ENCODE measurements around the gene APLNR. TPM values are rescaled to one million over a fixed set of nuclear protein-coding genes. Genes with fewer than 3 reads are reported as not detected.

Gene APLNR
- total and polyA plus RNA-seq, 4 donors = 0.23 to 27.7 (median 17.8) TPM; not detected in 1

Other genes with a start within 250 kb of the APLNR start
- gene OR5AK2, start 248.3 kb downstream of the APLNR start, total RNA-seq = not detected
- not detected for gene OR5AK2, start 248.3 kb downstream of the APLNR start, polyA plus RNA-seq
- gene LRRC55, start 55.3 kb downstream of the APLNR start, total RNA-seq = under 1 TPM in 1 of 2 donors, not detected in 1; 0.21 TPM
- gene LRRC55, start 55.3 kb downstream of the APLNR start, polyA plus RNA-seq = under 1 TPM; under 0.01 to 0.05 TPM
- 100 to 1,000 TPM; 169 to 184 TPM for gene TNKS1BP1, start 87.7 kb upstream of the APLNR start, total RNA-seq
- gene TNKS1BP1, start 87.7 kb upstream of the APLNR start, polyA plus RNA-seq = 100 to 1,000 TPM in 1 of 2 donors, 10 to 100 TPM in 1; 35.2 to 161 TPM
- 10 to 100 TPM; 43.2 to 48.7 TPM for gene SSRP1, start 98.6 kb upstream of the APLNR start, total RNA-seq
- 10 to 100 TPM; 37.8 to 44.9 TPM for gene SSRP1, start 98.6 kb upstream of the APLNR start, polyA plus RNA-seq
- not detected for gene P2RX3, start 101.1 kb upstream of the APLNR start, total RNA-seq
- gene P2RX3, start 101.1 kb upstream of the APLNR start, polyA plus RNA-seq = not detected
- not detected for gene PRG3, start 143.9 kb upstream of the APLNR start, total RNA-seq
- gene PRG3, start 143.9 kb upstream of the APLNR start, polyA plus RNA-seq = not detected
- gene PRG2, start 153.4 kb upstream of the APLNR start, total RNA-seq = under 1 TPM; 0.39 to 0.84 TPM
- under 1 TPM in 1 of 2 donors, not detected in 1; 0.15 TPM for gene PRG2, start 153.4 kb upstream of the APLNR start, polyA plus RNA-seq
- 10 to 100 TPM; 59.7 to 97.8 TPM for gene SLC43A3, start 189.9 kb upstream of the APLNR start, total RNA-seq
- gene SLC43A3, start 189.9 kb upstream of the APLNR start, polyA plus RNA-seq = 10 to 100 TPM; 28.0 to 30.4 TPM
- gene RTN4RL2, start 223.3 kb upstream of the APLNR start, total RNA-seq = 1 to 10 TPM; 1.1 to 4.3 TPM
- gene RTN4RL2, start 223.3 kb upstream of the APLNR start, polyA plus RNA-seq = under 1 TPM in 1 of 2 donors, not detected in 1; 0.20 TPM